Activated naive CD8-positive, alpha-beta T cell treated with anti-CD3 and anti-CD28 coated beads, Interleukin-2, amount 10 ng/mL, durations not matched to agents 7 days and 5 days (primary cell): Measurements from ENCODE around the gene GALC. TPM values are rescaled to one million over a fixed set of nuclear protein-coding genes. Genes with fewer than 3 reads are reported as not detected.

Source experiments
- total RNA-seq, 2 experiments: library from RNA; stranded (reverse); gene quantifications; one replicate each; pipeline ENCODE4 v1.2.3, GENCODE V29; 2021

GALC gene
- total RNA-seq, 2 experiments from 2014 or later = 24.7 to 28.2 TPM

Other genes with a start within 250 kb of the GALC start
- gene GPR65, start 12.0 kb upstream of the GALC start, total RNA-seq = 10 to 100 TPM; 23.2 to 23.6 TPM